NCI-H69 (cell line): ENCODE measurements around the gene POU6F2.

Experiments
- DNase-seq: peaks from one replicate; lab custom pipeline; 2025; lab: John Stamatoyannopoulos, UW

Gene POU6F2

DNA sequence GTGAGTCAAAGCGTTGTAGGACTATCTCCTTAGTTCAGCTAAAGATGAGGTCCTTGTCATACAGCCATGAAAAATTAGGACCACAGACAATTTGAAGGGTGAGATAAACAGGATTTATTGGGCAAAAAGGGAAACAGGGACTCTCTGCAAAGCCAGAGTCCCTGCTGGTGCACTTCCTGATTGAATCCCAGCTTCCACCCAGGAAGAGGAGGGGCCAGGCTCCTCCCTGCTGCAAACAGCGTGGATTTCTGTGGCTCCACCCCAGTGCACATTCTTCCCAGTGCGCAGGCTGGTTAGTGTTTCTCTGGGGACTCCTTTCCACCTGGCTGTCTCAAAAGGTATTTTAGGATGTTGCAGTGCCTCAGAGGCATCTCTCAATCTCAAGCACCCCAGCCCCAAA, 423.1 kb downstream of the POU6F2 start:
- DNase-seq, result peak; percentile 58

DNA sequence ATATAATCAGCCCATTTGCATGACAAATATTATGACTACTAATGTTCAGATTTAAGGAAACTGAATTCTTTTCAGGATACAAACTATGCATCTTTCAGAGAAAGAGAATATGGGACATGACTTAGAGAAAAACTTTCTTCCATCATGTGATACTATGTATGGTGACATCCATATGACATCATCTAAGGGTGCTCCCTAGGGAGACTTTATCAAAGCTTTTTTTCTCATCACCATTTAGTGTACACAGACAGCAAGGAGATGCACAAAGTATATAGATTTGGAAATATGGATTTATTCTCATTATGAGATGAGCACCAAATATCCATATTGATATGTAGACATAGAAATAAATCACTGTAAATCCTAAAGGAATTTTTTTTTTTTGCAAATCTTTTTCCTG, 424.3 kb downstream of the POU6F2 start:
- no peak for DNase-seq

DNA sequence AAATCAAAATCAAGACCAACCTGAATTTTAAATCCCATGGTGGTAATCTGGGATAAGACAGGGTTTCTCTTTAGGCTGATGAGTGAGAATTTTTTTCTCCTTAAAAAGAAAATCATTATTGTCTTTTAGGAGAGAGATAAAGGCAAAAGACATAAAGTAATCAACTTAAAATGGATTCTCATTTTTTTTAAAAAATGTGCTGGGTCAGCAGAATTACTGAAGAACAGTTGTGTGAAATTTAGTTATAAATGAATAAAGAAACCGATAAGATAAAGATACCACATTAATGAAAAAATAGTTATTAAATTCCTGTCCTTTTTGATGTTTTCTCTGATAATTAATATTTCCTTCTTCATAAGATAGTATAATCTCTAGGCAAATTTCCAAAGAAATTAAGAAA, 427.2 kb downstream of the POU6F2 start:
- no peak for DNase-seq

DNA sequence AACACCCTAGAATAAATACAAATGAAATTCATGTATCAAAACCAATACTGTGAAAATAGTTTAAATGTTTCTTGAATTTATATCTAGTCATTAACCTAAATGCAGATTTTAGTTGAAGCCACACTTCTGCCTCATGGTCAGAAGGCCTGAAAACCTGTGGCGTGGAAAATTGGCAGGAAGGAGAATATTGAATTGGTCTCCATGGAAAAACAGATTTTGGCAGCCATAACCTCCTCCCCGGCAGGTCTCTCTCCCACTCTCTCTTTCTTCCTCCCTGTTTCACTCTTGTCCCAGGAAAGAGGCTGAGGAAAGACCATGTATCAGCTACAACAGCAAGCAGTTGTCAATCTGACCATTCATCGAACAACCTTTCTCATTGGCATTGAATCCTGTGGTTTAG, 427.9 kb downstream of the POU6F2 start:
- no peak for DNase-seq

DNA sequence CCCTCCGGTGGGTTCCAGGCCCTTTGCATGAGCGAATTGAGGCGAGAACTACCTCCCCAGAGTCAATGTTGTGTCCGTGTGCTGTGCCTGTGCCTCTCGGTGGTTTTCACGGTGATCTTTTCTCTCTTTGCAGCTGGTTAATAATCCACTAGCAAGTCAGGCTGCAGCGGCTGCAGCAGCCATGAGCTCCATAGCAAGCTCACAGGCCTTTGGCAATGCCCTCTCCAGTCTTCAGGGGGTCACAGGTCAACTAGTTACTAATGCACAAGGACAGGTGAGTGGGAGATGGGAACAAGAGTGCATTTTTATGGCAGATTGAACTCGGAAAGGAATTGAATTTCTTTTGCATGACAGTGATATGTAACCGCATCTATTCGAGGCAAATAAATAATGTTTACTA, 428.8 kb downstream of the POU6F2 start:
- no peak for DNase-seq

DNA sequence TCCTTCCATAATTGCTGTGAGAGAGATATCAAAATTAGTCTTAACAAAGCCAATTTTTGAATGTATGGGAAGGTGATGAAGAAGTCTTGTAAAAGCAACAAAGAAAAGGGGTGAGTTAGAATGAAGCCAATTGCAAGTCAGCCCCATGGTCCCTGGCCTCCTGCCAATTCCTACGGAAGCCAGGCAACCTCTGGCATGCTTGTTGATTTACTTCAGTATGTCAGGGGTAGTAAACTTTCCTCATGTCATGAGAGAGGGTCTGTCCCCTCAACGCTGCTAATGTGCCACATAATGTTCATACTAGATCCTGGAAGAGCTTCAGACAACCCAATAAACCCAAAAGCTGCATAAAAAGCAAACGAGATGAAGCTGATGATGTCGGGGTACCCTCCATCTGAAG, 429.4 kb downstream of the POU6F2 start:
- DNase-seq, result peak; percentile 60

DNA sequence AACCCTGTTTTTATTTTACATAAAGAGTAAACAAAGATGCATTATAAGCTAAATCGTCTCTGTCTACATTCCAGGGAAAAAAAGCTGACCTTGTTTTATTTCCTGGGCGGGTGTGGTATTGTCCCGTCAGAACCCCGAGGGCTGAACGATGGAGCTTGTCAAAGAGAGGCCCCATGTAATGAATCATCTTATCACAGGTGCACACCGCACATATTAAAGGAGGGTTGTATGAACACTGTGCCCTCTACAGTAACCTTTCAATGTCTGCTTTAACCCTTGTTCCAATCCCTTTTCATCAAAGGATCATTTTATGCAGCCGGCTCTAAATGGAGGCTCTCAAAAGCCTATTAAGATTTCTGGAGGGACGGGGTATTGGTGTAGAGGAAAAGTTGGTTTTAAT, 430.0 kb downstream of the POU6F2 start:
- peak; percentile 28 for DNase-seq

DNA sequence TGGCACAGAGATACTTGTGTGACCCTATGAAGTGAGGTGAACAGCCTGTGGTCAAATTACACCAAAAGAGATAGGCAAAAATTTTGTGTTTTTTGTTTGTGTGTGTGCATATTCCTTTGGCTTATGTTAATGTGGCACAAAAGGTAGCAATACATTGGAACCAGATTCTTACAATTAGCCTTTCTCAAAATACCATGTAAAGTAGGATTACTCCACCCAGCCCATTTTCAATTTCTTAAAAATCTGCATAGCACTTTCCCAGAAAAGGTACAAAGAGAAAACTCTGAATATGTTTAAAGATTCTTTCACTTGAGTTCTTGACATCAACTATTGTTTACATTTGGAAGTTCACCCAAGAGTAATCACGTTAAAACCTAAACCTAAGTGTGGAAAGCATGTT, 431.2 kb downstream of the POU6F2 start:
- DNase-seq, result no peak

DNA sequence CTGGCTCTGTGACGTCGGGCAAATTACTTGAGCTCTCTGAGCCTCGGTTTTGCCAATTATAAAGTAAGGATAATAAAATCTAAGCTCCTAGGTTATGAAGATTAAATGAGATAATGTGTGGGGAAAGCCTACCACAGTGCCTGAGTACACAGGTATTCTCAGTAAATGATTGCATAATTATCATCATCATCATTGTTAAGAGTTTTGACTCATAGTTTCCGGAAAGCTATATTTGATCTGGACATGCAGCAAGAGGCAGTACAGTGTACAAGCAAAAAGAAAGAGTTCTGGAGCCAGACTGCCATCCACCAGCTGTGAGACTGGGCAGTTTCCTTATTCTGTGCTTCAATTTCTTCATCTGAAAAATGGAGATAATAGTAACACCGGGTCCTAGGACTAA, 432.9 kb downstream of the POU6F2 start:
- no peak for DNase-seq

DNA sequence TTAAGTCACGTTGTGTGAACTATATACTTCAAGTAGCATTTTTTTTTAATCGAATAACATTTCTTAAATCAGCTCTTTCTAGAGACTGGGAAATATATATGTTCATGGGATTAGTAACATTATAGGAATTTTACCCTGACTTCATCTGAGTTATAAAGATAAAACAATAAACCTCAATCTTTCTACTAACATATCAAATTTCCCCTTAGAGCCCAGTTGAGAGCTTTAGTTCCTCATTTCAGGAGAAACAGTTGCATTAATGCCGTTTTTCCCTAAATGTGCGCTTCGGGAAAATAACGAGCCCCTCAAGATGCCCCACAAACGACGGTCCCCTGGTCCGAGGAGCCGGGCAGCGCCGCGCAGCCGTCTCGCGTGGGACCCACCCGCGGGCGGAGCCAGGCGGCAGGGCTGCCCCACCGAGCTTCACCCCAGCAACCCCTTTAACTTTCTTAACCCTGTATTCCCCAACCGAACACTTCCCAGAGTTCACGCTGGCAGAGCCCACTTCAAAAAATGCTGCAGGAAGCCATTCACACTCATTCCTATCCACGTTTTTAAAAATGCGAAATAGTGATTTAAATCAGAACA, 436.0 kb downstream of the POU6F2 start:
- no peak for DNase-seq

DNA sequence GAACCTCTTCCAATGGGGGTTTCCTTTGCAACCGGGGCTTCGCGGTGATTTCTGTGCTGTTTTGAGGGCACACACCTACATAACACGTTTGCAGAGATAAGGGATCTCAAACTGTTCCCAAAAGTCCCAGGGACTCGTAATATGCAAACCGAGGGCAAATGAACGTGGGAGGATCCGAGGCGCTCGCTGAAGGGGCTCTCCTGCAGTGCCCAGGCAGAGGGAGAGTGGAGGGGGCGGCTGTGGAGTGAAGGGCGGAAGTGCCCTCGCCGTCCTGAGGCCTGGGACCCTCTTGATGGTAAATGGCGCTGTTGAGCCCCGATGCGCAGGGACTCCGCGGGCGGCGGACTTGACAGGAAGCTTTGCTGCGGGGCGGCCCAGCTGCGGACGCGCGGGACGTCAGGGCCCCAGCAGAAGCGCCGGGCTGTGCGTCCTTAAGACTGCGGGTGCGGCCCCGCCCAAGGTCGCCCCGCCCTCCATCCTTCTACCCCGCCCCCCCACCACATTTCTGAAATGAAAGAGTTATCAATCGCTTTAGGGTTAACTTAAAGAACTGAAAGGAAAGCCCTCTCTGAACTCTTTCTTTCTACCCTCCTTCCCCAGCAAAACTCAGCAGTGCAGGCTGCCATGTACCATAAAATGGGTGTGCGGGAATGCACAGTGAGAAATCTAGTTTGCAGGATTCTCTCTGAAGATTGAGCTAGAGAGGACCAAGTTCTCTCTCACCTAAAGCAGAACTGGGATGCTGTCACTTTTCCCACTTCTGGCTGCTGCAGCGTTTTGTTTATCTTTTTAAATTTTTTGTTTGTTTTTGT, 436.7 kb downstream of the POU6F2 start:
- DNase-seq, result peak; percentile 83

DNA sequence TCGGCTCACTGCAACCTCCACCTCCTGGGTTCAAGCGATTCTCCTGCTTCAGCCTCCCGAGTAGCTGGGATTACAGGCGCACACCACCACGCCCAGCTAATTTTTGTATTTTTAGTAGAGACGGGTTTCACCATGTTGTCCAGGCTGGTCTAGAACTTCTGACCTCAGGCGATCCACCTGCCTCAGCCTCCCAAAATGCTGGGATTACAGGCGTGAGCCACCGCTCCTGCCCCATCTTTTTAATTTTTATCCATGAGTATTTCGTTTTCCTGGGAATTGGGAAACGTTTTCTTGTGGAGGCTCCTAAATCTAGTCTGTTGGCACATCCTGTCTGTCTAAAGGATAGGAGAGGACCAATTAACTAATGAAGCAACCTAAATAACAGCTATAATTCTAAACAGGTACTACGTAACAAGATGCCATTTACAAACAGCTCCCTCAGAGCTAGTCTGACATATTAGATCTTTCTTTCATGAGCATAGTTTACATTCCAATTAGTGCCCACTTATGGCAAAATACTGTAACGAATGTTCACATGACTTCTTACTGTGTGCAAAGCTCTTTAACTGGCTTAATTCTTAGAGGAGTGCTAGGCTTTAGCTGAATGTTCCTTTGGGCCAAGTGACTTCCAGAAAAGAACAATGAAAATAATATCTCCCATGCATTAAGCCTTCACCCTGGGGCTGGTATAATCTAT, 437.5 kb downstream of the POU6F2 start:
- peak; percentile 45 for DNase-seq

DNA sequence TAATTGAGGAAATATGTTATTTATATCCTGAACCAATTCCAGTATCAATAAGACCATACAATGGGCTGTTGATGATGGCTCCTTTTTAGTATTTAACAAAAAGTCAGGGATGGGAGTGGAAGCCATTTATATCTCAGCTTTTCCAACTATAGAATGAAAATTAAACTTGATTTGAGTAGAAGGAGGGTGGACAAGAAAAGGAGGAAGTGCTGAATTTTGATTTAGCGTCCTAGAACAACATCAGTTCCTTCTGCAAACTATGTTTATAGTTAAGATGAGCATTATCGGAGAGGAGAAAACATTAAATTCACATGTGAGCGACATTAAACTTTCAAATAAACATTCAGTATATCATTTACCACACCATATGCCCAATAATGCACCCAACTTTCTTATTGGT, 439.2 kb downstream of the POU6F2 start:
- no peak for DNase-seq

DNA sequence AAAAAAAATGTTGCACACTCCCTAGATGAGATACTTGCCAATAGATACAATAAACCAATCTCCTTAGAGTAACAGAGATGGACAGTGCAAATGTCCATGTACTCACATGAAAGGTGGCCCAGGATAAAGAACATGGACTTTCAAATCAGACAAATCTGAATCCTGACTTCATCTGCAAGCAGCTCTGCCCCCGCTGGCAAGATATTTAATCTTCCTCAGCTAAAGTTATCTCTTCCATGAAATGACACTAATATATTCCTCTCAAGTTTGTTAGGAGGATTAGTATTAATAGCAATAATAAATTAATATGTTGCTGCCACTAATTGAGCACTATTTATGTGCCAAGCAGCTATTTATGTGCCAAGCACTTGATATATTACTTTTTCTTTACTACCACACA, 439.9 kb downstream of the POU6F2 start:
- DNase-seq, result peak; percentile 18

DNA sequence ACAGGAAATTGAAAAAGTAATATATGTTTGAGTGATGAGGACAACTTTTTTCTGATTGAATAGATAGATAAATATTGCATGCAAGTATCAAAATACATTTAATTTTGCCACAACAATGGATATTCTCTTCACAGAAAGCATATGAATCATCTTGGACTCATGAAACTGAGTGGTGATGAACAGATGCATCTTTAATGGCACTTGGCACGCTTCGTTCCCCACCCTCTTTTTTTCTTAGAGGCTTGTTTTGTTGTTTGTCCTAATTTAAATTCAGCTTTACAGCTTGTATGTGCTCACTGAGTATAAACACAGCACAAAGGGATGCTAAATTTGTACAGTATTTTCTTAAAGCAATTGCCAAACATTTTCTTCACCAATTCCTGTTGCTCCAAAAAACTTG, 443.5 kb downstream of the POU6F2 start:
- DNase-seq, result no peak

DNA sequence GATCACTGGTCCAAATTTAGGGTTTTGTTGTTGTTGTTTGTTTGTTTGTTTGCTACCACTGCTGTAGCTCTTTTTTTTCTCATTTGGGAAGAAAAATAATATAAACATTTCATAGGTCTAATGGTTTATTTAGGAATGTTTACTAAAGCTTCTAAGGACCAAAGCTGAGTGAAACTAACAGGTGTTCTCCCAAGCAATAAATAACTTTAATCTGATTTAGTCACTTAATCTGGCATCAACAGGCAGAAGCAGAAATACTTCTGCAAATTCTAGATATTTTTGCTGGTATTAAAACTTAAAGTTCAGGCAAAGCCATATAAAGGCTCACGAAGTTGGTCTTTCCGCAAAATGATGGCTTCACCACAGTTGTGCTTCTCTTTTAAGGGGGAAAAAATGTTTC, 444.0 kb downstream of the POU6F2 start:
- no peak for DNase-seq

DNA sequence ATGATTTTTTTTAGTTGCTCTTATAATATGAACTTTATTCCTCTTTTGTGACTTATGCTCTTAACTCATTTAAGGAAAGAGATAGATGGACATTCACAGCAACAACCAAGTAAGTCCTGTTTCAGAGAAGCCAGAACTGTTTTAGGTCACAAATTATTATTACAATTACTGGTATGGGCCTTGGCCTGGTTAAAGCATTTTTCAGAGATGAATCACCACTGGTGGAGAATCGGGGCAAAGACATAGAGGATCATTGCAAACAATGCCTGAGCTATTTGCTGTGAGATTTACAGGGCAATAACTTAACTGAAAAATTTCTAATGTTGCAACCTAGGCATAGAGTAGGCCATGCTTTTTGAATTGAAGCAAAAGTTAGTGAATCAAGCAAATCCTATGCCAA, 450.5 kb downstream of the POU6F2 start:
- no peak for DNase-seq

DNA sequence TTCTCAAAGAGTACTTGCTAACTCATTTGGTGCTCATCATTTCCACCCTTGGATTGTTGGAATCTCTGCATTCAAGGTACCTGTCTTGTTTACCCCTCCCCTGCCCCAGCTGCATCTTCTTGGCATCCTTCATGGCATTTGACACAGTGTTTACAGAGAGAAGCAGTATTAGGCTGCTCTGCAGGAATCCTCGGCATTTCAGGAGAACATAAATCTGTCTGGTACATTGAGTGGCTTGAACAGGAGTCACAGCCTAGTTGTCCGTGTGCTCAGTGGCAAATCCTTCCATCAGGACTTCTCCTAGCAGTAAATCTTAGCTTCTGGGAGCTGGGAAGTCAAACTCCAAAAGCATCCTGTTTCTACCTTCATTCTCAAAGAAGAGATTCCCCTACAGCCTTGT, 451.7 kb downstream of the POU6F2 start:
- no peak for DNase-seq

DNA sequence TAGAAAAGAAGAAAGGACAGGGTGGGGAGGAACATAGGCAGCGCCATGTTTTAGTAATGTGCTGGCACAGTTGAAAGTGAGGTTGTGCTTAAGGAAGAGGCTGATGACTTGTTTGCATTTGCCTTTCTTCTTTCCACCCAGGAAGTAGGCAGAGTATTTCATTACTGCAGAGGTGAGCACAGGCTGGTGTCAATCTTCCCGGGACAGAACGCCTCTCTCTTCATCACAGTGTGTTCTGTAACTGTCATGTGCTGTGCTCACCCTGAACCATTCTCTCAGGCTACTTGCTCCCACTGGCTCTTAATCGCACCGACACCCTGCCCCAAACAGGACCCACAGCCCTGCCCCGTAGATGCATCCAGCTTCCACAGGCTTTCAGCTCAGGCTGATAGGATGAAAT, 452.7 kb downstream of the POU6F2 start:
- DNase-seq, result no peak

DNA sequence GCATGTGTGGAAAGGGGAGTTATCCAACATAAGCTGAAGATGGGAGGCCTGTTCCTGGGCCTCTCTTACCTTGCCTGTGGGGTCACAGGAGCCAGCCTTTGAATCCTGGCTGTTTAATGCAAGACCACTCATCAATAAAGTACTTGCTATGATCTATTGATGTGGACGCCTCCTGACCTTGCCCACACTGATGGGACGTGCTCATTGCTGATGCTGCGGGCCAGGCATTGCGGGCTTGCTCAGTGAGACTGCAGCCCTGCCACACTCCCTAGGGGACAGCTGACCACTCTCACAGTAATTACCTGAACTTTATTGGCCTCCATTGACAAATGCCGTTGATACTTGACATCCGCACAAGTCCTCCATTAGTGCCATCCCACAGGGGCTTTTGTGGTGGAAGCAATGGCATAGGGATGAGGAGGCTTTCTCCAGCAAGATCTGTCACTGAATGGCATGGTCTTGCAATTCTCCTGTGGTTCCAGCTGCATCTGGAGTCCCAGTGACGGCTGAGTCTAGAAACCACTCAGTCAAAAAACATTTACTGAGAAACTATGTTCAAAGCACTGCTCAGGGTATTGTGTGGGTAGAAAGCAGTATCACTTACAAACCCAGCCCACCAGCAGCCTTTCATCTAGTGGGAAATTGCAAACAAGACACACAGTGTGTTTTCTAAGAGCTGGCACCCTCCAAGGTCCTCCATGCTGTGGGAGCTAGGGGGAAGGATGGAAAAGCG, 453.4 kb downstream of the POU6F2 start:
- DNase-seq, result no peak

DNA sequence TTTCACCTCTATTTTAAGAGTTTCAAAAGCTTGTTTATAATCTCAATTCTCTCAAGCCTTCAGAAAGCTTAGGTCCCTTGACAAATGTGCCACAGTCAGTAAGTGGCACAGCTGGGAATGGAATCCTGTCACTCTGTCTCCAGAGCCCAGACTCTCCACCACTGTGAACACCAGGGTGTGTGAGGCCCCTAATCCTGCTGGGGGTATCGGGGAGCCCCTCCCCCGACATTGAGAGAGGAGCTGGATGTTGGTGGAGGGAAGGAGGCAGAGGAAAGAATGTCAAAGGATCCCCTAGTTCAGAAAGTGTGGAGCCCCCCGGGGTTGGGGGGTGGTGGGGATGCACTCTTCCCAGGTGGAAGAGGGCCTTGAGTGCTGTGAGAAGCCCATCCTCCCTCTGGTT, 454.7 kb downstream of the POU6F2 start:
- DNase-seq, result no peak

DNA sequence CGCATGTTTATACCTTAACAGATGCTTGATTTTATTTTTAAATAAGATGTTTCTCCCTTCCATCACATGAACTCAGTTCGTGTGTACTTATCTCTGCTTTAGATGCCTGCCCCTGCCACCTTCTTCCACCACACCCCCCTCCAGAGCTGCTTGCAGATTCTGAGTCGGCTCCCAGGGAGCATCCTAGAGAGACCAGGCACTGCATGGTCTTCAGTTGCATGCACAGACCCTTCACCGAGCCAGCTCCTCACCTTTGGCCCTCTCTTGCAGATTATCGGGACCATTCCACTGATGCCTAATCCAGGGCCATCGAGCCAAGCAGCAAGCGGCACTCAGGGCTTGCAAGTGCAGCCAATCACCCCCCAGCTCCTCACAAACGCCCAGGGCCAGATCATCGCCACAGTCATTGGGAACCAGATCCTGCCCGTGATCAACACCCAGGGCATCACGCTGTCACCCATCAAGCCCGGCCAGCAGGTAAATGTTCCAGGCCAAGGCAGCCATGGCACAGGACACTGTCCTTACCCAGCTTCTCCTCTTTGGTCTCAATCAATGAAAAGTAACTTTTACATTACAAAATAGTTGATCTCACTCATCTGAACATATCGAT, 455.2 kb downstream of the POU6F2 start:
- no peak for DNase-seq
